Ovary (tissue), 3 donors: ENCODE results near the gene RTL1.

Experiments used
- POLR2A ChIP-seq: fragments of 450-650 bp; IDR thresholded peaks from one replicate; pipeline ENCODE4 v1.6.1; 2017; ENCODE audit warnings: antibody characterized with exemption, mild to moderate bottlenecking, moderate library complexity
- TF ChIP-seq, protein P1 (sequence below), 3 donors: fragments of 450-650 bp in 2 of 3; fragments of 200-600 bp in 1 of 3; IDR thresholded peaks; one replicate each; pipeline versions ENCODE4 v1.5.1 to v1.8.0; 2016 to 2022; ENCODE audit warnings: antibody characterized with exemption in 3 of 3, mild to moderate bottlenecking in 1 of 3
- donor health status: DM: no; HTN: no; CAD: no.

GRCh38 chr14:100875126-100875525 lies 28.4 kb downstream of the RTL1 start:
- TF ChIP-seq, protein P1, sequence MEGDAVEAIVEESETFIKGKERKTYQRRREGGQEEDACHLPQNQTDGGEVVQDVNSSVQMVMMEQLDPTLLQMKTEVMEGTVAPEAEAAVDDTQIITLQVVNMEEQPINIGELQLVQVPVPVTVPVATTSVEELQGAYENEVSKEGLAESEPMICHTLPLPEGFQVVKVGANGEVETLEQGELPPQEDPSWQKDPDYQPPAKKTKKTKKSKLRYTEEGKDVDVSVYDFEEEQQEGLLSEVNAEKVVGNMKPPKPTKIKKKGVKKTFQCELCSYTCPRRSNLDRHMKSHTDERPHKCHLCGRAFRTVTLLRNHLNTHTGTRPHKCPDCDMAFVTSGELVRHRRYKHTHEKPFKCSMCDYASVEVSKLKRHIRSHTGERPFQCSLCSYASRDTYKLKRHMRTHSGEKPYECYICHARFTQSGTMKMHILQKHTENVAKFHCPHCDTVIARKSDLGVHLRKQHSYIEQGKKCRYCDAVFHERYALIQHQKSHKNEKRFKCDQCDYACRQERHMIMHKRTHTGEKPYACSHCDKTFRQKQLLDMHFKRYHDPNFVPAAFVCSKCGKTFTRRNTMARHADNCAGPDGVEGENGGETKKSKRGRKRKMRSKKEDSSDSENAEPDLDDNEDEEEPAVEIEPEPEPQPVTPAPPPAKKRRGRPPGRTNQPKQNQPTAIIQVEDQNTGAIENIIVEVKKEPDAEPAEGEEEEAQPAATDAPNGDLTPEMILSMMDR (IDR thresholded peaks at IDR 0.05), result no peak
- no peak for TF ChIP-seq POLR2A
